ENCODE results near the gene TMIGD1.

DNA sequence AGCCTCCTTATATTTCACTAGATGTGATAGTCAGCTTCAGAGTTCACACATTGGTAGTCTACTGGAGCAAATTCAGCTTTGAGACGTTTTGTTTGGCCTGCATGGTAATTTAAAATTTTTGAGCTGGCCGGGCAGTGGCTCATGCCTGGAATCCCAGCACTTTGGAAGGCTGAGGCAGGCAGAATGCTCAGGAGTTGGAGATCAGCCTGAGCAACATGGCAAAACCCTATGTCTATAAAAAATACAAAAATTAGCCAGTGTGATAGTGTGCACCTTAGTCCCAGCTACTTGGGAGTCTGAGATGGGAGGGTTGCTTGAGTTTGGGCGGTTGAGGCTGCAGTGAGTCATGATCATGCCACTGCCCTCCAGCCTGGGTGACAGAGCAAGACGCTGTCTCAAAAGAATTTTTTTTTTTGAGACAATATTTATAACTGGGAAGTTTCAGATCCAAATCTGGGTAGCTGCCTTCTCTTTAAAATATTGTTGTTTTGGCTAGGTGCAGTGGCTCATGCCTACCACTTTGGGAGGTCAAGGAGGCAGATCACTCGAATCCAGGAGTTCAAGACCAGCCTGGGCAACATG is 37.3 kb downstream of the TMIGD1 start:
- TF ChIP-seq, protein P1, sequence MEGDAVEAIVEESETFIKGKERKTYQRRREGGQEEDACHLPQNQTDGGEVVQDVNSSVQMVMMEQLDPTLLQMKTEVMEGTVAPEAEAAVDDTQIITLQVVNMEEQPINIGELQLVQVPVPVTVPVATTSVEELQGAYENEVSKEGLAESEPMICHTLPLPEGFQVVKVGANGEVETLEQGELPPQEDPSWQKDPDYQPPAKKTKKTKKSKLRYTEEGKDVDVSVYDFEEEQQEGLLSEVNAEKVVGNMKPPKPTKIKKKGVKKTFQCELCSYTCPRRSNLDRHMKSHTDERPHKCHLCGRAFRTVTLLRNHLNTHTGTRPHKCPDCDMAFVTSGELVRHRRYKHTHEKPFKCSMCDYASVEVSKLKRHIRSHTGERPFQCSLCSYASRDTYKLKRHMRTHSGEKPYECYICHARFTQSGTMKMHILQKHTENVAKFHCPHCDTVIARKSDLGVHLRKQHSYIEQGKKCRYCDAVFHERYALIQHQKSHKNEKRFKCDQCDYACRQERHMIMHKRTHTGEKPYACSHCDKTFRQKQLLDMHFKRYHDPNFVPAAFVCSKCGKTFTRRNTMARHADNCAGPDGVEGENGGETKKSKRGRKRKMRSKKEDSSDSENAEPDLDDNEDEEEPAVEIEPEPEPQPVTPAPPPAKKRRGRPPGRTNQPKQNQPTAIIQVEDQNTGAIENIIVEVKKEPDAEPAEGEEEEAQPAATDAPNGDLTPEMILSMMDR (conservative IDR thresholded peaks at IDR 0.05; ENCODE audit: low read depth, low read length): no peak
- TF ChIP-seq EZH2 (IDR thresholded peaks at IDR 0.05; ENCODE audit: borderline replicate concordance, low read depth, low read length, poor library complexity, severe bottlenecking): no peak

Measured in A673 (cell line).